ENCODE data around the gene TESMIN. TPM values are rescaled to one million over a fixed set of nuclear protein-coding genes. Genes with fewer than 3 reads are reported as not detected.

The TESMIN gene
- total RNA-seq, 1 experiment from 2014 or later, result 8.0 TPM

DNA sequence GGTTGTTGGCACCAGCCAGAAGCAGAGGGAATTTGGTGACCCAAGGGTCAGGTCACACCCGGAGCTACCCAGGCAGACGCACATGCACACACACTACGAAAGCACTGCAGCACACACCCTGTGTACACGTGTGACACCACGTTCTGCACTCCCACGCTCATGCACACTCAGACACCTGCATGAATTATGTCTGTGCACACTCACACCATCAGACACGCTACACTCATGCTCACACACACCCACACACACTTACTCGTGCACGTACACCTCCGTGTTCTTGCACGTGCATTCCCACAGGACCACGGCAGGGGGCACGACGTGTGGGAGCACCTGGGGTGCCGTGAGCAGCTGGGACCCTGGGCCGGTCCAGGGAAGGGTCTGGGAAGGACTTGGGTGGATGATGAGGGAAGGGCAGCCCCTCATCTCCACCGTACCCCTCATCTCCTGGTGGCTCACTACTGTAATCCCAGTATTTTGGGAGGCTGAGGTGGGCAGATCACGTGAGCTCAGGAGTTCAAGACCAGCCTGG is 87.8 kb downstream of the TESMIN start:
- Histone ChIP-seq H3K4me3 (ENCODE audit: low read depth, low read length, poor library complexity, severe bottlenecking) (no peak overlapping the region), H3K9me3 (ENCODE audit: low read depth, low read length, poor library complexity, severe bottlenecking) (no peaks in the 10 kb centered on the region), H3K27ac (ENCODE audit: low read depth, low read length, poor library complexity, severe bottlenecking) (no peak overlapping the region), H3K4me1 (ENCODE audit: insufficient read depth, low read length, poor library complexity, severe bottlenecking) (peaks cover 13% of the 10 kb centered on the region), H3K27me3 (replicated peaks; ENCODE audit: insufficient read depth, low read depth, low read length, poor library complexity) (peaks cover 12% of the 10 kb centered on the region), H3K36me3 (ENCODE audit: insufficient read depth, low read length, poor library complexity, severe bottlenecking) (no peaks in the 10 kb centered on the region)
- intact Hi-C loops (cut with micrococcal nuclease; ENCODE audit: unreplicated experiment), result no loop called here
- no peak for DNase-seq (ENCODE audit: low spot score)
- POLR2A ChIA-PET (ENCODE audit: low non-redundant PET), result no interaction called here
- TF ChIP-seq, protein P1, sequence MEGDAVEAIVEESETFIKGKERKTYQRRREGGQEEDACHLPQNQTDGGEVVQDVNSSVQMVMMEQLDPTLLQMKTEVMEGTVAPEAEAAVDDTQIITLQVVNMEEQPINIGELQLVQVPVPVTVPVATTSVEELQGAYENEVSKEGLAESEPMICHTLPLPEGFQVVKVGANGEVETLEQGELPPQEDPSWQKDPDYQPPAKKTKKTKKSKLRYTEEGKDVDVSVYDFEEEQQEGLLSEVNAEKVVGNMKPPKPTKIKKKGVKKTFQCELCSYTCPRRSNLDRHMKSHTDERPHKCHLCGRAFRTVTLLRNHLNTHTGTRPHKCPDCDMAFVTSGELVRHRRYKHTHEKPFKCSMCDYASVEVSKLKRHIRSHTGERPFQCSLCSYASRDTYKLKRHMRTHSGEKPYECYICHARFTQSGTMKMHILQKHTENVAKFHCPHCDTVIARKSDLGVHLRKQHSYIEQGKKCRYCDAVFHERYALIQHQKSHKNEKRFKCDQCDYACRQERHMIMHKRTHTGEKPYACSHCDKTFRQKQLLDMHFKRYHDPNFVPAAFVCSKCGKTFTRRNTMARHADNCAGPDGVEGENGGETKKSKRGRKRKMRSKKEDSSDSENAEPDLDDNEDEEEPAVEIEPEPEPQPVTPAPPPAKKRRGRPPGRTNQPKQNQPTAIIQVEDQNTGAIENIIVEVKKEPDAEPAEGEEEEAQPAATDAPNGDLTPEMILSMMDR (conservative IDR thresholded peaks at IDR 0.05; ENCODE audit: low read depth, low read length), result no peak
- TF ChIP-seq EZH2 (IDR thresholded peaks at IDR 0.05; ENCODE audit: borderline replicate concordance, low read depth, low read length, poor library complexity, severe bottlenecking), result no peak
- BruUV-seq (replicated peaks), result no TSS peak
- CTCF ChIA-PET, result no interaction called here

DNA sequence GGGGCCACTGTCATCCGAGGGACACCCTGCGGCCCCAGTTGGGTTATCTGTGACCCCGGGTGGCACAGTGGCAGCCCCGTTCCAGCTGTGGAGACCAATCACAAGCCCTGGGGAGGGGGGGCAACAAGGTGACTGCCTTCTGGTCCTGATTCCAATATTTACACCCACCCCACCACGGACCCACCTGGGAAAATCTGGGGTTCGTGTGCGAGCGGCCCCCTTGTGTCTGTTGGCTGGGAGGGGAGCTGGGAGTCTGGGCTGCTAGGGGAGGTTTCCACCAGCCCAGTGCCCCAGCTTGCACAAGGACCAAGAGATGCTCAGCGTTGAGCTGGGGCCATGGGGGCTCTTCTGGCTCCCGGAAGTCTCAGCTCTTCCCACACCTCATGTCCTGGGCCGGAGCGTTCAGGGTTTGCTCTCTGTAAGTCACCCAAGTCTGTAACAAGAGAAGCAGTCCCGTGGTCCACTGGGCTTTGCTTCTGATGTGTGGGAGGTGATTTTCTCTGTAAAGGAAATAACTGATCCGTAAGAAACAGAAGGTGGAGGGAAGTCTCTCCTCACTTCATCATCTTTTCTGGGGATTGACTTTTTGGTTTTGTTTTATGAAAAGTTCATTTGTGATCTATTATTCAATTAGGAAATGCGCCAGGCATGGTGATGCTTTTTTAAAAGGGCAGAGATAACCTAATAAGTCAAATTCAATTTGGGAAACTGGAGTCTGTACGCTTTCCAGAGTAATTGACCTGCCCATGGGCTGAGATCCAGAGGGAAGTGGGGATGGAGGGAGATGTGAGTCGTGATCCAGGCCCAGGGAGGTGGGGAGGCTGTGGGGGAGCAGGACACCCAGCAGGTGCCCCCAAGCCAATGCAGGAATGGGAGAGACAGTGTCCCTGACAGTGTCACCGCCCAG is 89.4 kb downstream of the TESMIN start:
- ChIA-PET CTCF (no interaction called here), POLR2A (ENCODE audit: low non-redundant PET) (no interaction called here)
- H3K9me3 ChIP-seq (ENCODE audit: low read depth, low read length, poor library complexity, severe bottlenecking), result no peaks in the 10 kb centered on the region
- H3K27me3 ChIP-seq (replicated peaks; ENCODE audit: insufficient read depth, low read depth, low read length, poor library complexity), result peaks cover 12% of the 10 kb centered on the region
- BruUV-seq (replicated peaks), result no TSS peak
- H3K36me3 ChIP-seq (ENCODE audit: insufficient read depth, low read length, poor library complexity, severe bottlenecking), result no peaks in the 10 kb centered on the region
- peaks cover 13% of the 10 kb centered on the region for H3K4me1 ChIP-seq (ENCODE audit: insufficient read depth, low read length, poor library complexity, severe bottlenecking)
- H3K27ac ChIP-seq (ENCODE audit: low read depth, low read length, poor library complexity, severe bottlenecking), result no peak overlapping the region
- intact Hi-C loops (cut with micrococcal nuclease; ENCODE audit: unreplicated experiment), result no loop called here
- TF ChIP-seq, protein P1 (conservative IDR thresholded peaks at IDR 0.05; ENCODE audit: low read depth, low read length), result no peak
- TF ChIP-seq EZH2 (IDR thresholded peaks at IDR 0.05; ENCODE audit: borderline replicate concordance, low read depth, low read length, poor library complexity, severe bottlenecking), result no peak
- no peak overlapping the region for H3K4me3 ChIP-seq (ENCODE audit: low read depth, low read length, poor library complexity, severe bottlenecking)
- no peak for DNase-seq (ENCODE audit: low spot score)

DNA sequence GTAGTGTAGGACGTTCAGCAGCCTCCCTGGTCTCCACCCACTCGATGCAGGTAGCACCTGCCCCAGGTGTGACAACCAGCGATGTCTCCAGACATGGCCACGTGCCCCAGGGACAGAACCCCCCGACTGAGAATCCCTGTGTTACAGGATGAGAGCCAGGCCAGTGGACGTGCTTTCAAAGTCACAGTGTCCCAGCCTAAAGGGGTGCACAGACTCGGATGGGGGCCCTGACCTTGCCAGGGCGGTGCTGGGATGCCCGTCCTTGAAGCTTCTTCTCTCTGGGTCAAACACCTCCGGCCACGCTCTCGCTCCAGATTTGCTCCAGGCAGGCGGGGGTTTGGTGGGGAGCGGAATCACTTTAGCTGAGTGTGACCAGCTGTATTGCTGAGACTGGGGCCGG is 90.3 kb downstream of the TESMIN start:
- intact Hi-C loops (cut with micrococcal nuclease; ENCODE audit: unreplicated experiment), result no loop called here
- BruUV-seq (replicated peaks), result no TSS peak
- no peak for TF ChIP-seq EZH2 (IDR thresholded peaks at IDR 0.05; ENCODE audit: borderline replicate concordance, low read depth, low read length, poor library complexity, severe bottlenecking)
- TF ChIP-seq, protein P1 (conservative IDR thresholded peaks at IDR 0.05; ENCODE audit: low read depth, low read length), result no peak
- Histone ChIP-seq H3K4me3 (ENCODE audit: low read depth, low read length, poor library complexity, severe bottlenecking) (no peak overlapping the region), H3K36me3 (ENCODE audit: insufficient read depth, low read length, poor library complexity, severe bottlenecking) (no peaks in the 10 kb centered on the region), H3K27ac (ENCODE audit: low read depth, low read length, poor library complexity, severe bottlenecking) (no peak overlapping the region), H3K27me3 (replicated peaks; ENCODE audit: insufficient read depth, low read depth, low read length, poor library complexity) (peaks cover 12% of the 10 kb centered on the region), H3K4me1 (ENCODE audit: insufficient read depth, low read length, poor library complexity, severe bottlenecking) (peaks cover 13% of the 10 kb centered on the region), H3K9me3 (ENCODE audit: low read depth, low read length, poor library complexity, severe bottlenecking) (no peaks in the 10 kb centered on the region)
- ChIA-PET POLR2A (ENCODE audit: low non-redundant PET) (interaction anchor here (0.5 kb wide), 1 partner anchor 14 kb away, joined by 4 read pairs; no protein-coding TSS in a partner anchor), CTCF (interaction anchor here (0.5 kb wide), 1 partner anchor 584 kb away, joined by 4 read pairs; no protein-coding TSS in a partner anchor)
- DNase-seq (ENCODE audit: low spot score), result no peak
